Ovary (tissue), 3 donors: ENCODE results near the gene UBE2V1.

Source experiments
- EP300 ChIP-seq: sonication (generic); formaldehyde crosslinking; IDR thresholded peaks from one replicate; pipeline ENCODE4 v1.6.1; 2017; ENCODE audit warnings: antibody characterized with exemption
- POLR2A ChIP-seq: fragments of 450-650 bp; IDR thresholded peaks from one replicate; pipeline ENCODE4 v1.6.1; 2017; ENCODE audit warnings: antibody characterized with exemption, mild to moderate bottlenecking, moderate library complexity
- TF ChIP-seq, protein P1 (sequence below), 3 donors: fragments of 450-650 bp in 2 of 3; fragments of 200-600 bp in 1 of 3; IDR thresholded peaks; one replicate each; pipeline versions ENCODE4 v1.5.1 to v1.8.0; 2016 to 2022; ENCODE audit warnings: antibody characterized with exemption in 3 of 3, mild to moderate bottlenecking in 1 of 3
- donor health status: DM: no; HTN: no; CAD: no.

DNA sequence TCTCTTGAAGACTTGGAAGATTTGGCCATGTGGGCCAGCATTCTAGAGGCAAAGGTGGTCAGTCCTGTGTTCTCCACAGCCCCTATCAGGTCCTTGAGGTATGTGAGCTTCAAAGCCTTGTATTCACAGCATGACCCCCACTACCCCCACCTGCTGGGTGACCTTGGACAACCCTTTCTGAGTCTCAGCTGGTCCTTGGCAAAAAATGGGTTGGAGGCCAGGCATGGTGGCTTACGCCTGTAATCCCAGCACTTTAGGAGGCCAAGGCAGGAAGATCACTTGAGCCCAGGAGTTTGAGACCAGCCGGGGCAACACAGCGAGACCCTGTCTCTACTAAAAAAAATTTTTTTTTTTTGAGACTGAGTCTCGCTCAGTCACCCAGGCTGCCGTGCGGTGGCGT, 42.6 kb downstream of the UBE2V1 start:
- TF ChIP-seq POLR2A (no peak), EP300 (no peak)
- TF ChIP-seq, protein P1, sequence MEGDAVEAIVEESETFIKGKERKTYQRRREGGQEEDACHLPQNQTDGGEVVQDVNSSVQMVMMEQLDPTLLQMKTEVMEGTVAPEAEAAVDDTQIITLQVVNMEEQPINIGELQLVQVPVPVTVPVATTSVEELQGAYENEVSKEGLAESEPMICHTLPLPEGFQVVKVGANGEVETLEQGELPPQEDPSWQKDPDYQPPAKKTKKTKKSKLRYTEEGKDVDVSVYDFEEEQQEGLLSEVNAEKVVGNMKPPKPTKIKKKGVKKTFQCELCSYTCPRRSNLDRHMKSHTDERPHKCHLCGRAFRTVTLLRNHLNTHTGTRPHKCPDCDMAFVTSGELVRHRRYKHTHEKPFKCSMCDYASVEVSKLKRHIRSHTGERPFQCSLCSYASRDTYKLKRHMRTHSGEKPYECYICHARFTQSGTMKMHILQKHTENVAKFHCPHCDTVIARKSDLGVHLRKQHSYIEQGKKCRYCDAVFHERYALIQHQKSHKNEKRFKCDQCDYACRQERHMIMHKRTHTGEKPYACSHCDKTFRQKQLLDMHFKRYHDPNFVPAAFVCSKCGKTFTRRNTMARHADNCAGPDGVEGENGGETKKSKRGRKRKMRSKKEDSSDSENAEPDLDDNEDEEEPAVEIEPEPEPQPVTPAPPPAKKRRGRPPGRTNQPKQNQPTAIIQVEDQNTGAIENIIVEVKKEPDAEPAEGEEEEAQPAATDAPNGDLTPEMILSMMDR (IDR thresholded peaks at IDR 0.05) = no peak
